HG03575 (cell line): ENCODE measurements around the gene NBPF11.
"Not testable (repeated sequence)": the region's sequence is repeated elsewhere in the genome, so short reads cannot be mapped to it uniquely, and the experiment has no call there.

Experiments
- ATAC-seq: cut with Tn5 transposase; IDR thresholded peaks from one replicate; pipeline ENCODE4 v1.9.1; 2021; ENCODE audit not compliant: unreplicated experiment, insufficient number of reproducible peaks, low FRiP score; ENCODE audit errors: extremely low read depth

NBPF11 gene

DNA sequence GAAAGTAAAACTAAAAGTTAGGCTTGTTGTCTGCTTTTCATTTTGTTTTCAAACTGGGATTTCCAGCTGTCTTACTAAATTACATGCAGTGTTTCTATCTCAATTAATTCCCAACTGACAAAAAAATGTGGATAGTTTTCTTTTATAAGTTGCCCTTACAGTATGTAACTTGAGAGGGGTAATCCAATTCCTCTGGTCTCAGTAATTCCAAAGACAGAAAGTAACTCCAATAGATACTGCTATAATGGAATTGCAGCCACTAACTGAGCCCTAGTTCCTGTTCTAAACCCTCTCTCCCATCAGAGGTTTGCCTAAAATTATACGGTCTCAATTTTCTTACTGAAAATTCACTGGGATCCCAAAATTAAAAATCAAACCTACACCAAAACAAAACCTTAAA is 83.5 kb downstream of the NBPF11 start:
- ATAC-seq, result not testable (repeated sequence)

DNA sequence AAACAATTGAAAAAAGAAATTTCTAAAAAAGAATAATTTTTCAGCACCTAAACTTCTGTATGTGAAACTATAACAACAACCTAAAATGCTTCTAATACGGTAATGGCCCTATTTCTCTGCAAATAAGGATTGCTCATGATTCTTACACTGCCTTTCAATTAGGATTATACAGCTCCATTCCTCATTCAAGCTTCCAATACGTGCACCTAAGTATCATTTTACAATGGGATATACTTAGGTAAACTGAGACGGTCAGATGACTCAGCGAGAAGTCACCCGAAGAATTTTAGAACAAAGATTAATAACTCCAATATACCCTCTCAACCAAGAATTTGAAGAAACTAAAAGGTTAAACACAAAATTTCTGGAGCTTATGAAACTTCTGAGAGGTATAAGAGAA is 83.9 kb downstream of the NBPF11 start:
- ATAC-seq, result not testable (repeated sequence)

DNA sequence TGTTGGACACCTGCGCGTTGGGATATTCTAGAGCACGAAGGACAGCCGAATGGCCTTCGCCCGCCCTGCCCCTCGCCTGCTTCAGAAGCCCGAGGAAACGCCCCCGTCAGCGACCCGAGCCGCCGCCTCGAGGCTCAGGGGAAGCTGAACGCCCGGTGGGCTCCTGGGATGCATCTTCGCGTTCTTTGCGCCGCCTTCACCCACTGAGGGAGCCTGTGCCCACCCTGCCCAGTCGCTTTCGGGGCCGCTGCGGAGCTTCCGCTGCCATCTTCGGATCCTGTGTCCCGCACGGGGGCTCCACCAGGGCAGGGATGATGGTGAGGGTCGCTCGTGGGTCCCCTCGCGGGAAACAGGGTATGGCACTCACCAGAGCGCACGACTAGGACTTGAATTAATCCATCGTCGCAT is 91.8 kb downstream of the NBPF11 start:
- not testable (repeated sequence) for ATAC-seq

GRCh38 chr1:148057384-148057783 is 94.7 kb downstream of the NBPF11 start:
- not testable (repeated sequence) for ATAC-seq
